Hematopoietic multipotent progenitor cell treated with erythropoietin and hydrocortisone succinate and interleukin-3 and kit ligand, for 4 days (in vitro differentiated cells): ENCODE data around the gene EPSTI1.
"Not testable (repeated sequence)": the region's sequence is repeated elsewhere in the genome, so short reads cannot be mapped to it uniquely, and the experiment has no call there.

Source experiments
- DNase-seq: peaks from one replicate; pipeline ENCODE4 v3.0.0-alpha.2; 2015

Gene EPSTI1

DNA sequence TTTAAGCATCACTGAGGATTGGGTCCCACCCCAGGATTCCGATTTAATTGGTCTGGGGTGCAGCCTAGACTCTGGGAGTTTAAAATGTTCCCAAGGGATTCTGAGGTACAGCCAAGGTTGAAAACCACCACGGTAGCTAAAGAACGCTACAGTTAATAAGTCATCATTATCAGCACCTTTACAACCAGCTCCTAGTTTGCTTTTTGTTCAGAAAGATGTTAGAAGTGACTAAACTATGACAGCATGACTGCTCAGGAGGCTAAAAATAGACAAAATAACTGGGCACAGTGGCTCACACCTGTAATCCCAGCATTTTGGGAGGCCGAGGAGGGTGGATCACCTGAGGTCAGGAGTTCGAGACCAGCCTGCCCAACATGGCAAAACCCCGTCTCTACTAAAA is 11.7 kb upstream of the EPSTI1 start:
- DNase-seq = no peak

DNA sequence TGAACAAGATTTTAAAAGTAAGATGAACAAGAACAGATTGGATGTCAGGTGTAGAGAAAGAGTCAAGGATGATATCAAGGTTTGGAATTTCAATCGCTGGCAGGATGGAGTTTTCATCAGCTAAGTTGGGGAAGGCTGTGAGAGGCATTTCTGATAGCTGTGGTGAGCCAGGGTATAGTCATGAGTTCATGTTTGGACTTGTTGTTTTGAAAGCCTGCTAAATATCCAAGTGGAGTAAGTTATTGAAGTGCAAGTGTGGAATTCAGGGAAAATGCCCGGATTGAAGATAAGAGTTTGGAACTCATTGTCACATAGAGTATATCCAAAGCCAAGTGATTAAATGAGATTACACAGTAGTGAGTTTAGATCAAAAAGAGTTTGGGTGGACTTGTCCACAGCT is 11.0 kb upstream of the EPSTI1 start:
- no peak for DNase-seq

DNA sequence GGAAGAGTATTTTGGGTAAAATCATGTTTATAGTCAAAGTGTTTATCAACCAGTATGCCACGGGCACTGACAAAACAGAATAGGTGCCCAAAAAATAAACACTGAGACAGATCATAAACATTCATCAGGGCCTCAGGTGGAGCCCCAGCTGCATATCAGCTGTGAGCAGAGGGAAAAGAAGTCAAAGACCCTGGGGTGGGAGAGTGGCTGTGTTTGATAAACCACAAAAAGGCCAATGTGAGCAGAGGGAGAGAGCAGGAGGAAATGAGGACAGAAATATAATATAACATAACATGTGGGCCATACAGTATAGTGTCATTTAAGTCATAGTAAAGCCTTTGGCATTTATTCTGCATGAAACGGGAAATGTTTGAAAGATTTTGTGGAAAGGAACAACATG is 10.0 kb upstream of the EPSTI1 start:
- no peak for DNase-seq

DNA sequence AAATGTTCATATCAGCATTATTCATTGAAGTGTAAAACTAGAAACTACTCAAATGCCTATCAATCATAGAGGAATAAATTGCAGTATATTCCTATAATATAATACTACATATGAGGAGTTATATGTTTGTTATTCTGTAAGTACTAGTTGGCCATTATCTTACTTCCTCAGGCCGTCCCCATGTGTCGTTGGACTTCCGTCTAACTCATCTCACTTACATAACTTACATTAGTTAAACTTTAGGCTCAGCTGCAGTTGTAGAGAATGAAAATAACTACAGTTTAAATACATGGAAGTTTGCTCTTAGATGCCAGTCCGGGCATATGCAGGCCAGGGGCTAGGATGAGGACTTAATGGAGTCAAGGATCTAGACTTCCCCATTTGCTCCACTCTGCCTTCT is 8.6 kb upstream of the EPSTI1 start:
- DNase-seq = peak; percentile 77

DNA sequence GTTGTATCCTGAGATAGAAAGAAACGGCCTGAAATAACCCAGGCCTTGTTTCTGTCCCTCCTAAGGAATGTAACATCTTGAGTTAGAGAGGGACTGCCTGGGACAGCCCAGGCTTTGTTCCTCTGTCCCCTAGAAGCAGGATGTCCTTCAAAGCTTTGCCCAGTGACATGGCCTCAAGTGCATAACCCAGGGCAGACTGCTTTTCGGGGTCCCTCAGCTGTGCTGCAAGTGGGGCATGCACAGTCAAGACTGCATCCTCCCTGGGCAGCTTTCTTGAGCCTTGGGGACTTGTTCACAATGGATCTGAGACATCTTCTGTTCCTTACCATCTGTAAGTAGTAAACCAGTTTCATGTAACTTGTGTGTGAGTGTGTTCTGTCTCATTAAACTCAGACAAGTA is 7.5 kb upstream of the EPSTI1 start:
- no peak for DNase-seq

DNA sequence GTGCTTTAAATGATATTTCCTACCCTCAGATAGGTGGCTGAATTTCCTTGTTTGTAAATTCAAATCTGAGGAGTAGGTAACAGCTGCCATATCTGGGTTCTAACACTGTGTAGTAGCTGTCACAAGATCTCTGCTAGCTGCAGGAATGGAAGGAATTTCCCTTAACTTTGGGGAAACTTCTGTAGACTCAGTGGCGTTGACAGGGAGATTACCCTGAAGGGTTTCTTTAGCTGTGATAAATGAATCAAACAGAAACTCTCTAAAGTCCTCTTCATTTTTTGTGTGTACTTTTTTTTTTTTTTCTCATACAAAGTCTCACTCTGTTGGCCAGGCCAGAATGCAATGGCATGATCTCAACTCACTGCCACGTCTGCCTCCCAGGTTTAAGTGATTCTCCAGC is 5.3 kb upstream of the EPSTI1 start:
- no peak for DNase-seq

DNA sequence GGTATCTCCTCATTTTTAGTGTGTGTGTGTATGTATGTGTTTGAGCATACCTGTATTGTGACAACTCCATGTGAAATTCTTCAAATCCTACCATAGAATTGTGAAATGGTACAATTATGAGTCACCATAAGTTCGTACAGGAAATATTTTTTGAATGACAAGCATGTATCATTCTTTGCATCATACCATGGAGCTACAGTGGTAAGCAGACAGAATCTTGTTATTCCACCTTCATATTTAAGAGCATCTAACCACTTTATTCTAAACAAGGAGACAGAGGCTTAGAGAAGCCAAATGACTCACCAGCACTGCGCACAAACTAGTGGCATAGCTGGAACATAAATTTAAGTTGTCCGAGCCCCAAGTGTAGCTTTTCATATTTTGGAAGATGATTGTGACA is 4.5 kb upstream of the EPSTI1 start:
- DNase-seq = no peak

DNA sequence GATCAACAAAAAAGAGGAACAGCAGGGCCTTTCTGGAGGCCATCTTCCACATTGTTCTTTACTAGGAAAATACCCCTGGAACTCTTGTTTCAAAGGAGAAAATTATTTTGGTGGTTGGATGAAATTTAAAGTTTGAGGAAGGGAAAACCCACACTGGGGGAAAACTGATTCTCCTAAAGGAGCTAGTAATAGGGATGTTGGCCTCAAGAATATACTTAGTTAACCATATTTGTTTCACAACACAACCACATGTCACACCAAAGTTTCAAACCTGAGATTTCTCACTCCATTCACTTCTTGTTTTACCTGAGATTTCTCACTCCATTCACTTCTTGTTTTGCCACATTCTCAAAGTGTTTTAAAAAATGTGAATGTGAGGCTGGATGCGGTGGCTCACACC is 2.8 kb upstream of the EPSTI1 start:
- DNase-seq = no peak

DNA sequence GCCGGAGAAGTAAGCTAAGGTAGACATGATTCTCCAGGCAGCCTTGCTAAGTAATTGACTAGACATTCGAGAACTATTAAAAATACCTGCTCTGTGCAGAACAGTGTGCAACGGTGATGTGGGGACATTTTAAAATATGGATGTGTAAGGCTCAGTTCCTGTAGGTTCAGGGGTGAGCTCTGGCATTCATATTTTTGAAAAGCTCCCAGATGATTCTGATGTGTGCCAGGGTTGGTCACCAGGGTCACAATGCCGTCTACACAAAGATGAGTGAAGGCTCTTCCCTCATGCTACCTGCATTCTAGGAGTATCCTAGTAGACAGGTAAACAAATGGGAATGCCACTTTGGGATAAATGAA is 702 bp upstream of the EPSTI1 start:
- DNase-seq = no peak

DNA sequence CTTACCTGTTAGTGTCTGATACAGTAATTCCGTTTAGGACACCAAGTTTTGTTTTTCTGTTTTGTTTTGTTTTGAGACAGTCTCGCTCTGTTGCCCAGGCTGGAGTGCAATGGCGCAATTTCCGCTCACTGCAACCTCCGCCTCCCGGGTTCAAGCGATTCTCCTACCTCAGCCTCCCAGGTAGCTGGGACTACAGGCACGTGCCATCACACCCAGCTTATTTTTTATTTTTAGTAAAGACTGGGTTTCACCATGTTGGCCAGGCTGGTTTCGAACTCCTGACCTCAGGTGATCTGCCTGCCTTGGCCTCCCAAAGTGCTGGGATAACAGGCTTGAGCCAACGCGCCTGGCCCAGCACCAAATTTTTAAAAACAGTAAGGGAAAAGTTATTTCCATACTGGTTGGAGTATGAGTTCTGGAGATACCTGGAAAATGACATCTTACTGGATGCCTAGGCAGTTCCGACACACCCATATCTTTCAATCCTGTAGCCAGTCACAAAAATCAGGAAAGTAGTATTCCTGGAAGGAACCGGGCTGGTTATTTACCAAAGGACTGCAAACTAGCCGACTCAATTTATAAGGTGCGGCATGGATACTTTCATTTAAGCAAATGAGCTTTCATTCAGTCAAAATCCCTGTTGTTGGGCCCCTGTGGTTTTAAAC is 676 bp downstream of the EPSTI1 start:
- not testable (repeated sequence) for DNase-seq

DNA sequence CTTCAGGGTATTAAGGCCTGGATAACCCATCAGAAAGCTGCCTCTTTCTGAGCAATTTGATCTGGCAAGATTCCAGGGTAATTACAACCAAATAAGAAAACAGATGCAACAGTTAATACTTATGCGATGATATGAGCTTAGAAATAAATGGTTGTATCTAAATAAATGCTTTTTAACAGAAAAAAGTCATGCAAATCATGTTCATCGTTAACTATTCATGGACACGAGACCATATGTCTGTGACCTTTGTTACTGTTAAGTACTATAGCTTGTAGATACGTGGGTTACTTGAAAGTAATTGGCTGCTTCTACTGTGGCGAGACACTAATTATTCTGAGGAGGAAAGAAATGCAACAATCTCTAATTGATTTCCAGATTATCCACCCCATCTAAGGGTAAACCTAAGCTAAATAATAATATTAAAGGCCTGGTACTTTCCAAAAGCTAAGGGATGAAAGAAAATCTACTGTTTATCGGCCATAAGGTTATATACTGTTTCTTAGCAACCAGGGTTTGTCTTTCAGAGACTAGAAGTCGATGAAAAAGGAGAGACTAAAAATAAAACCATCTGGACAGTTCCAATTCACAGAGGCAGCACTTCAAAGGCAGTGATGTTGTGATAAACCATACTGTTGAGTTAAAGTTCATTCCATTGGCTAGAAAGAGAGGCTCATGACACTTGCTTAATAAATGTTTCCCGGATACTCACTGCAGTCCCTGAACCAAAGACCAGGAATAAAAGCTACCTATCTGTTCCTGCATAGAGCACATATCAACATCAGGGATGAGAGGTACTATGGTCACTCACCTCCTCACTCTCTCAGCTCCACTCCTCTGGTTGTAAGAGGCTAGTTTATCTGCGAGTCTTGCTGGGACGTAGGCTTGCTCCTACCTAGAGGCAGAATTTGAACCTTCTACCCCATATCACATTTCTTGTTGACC is 1.5 kb downstream of the EPSTI1 start:
- peak; percentile 37 for DNase-seq

DNA sequence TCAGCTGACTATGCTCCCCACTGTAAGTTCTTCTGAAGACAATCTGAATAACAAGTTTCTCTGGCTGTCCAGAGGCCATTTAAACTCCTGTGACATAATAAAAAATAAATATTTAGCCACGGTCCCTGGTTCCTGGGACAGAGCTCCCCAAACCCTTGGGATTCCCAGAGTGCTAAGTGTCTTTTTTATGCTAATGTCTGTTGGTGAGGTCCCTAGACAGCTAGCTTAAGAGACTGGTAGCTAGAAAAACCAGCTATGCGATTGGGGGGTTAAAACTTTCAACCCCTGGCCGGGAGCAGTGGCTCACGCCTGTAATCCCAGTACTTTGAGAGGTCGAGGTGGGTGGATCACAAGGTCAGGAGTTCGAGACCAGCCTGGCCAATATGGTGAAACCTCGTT is 5.9 kb downstream of the EPSTI1 start:
- no peak for DNase-seq

DNA sequence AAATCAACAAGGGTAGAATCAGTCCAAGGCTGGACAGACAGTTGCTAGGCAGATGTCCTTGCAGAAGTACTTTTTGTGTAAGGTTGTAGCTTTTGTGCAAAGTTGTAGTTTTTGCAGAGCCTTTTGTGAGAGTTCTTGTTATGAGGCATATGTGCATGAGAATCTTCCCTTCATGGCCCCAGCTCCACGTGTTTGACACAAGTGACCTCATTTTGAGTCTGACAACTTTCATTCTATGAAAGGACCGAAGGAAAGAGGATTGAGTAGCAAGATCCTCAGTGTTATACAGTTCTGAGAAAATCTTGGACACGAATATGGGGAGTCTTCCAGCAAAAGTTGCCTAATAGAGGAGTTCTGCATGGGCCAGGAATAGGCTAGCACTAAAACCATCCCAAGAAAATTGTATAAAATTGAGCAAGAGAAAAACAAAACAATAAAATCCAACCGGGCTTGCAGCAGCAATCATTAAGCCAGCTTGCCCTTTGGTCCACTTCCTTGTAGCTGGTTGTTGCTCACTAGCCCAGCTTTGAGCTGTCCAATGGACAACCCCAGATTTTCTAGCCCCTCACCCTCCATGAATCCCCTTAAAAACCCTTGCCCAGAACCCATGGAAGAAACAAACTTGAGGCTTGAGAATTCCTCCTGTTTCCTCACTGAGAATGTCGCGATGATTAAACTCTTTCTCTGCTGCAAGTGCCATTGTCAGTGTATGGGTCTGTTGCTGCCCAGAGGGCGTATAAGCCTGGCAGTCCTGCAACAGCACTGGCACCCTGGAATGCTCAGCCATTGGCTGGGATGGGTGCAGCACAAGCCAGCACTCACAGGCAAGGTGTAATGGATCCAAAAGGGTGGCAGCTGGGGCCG is 6.5 kb downstream of the EPSTI1 start:
- DNase-seq = no peak

DNA sequence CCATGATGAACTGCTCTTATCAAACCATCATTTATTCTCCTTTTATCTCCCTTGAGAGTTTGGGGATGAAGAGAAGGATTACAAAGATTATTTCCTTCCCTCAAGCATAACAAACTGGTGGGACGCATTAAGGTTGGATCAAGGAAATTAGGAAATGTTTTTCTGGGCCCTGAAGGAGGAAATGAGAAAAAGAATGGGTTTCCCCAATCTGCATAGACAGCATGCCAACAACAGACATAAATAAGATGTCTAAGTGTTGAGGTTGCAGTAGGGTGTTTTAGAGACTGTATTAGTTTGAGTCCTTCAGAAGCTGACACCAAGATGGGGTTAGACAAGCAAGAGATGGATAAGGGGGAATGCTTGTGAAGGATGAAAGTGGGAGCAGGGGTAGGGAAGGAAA is 7.3 kb downstream of the EPSTI1 start:
- DNase-seq = no peak

DNA sequence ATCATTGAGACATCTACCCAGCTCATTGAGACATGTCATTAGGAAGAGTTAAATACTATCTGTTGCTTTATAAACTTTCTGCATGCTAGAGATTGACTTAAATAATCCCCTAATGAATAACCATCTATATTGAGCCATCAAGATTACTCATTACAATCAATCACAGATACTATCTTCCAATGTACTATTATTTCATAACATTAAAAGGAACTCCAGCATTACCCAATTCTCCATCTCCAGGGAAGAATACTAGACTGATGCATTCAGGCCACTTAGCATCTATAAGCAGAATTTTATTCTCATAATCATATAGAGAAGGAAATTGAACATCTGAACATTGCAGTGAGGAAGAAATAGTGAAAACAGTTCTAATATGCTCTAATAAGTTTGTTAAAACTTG is 8.0 kb downstream of the EPSTI1 start:
- no peak for DNase-seq

DNA sequence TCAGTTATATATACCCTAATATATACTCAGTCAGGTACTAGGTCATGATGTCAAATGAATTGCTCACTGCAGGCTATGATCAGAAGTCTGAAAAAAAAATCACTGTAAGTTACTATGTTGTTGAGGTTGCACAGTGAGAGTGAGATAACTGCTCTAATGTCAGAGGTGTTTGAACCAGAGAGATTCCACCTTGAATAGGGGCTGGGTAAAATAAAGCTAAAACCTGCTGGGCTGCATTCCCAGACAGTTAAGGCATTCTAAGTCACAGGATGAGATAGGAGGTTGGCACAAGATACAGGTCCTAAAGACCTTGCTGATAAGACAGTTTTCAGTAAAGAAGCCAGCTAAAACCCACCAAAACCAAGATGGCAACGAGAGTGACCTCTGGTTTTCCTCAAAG is 10.2 kb downstream of the EPSTI1 start:
- DNase-seq = no peak

DNA sequence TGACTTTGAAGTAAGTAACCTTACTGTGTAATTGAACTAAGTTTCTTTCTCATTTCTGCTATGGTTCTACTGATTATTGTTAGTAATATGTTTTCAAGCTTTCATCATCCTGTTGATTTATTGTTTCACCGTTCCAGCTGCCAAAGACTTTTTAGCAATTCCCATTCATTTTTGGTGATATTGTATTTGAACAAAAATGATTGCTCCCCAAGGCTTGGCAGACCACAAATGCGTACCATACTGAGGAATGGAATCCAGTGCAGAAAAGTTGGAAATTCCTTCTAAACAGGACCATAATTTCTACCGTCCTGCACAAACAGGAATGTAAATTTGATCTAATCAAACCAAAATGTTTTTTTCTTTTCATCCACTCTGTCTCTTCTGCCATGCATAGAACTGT is 10.7 kb downstream of the EPSTI1 start:
- DNase-seq = no peak

DNA sequence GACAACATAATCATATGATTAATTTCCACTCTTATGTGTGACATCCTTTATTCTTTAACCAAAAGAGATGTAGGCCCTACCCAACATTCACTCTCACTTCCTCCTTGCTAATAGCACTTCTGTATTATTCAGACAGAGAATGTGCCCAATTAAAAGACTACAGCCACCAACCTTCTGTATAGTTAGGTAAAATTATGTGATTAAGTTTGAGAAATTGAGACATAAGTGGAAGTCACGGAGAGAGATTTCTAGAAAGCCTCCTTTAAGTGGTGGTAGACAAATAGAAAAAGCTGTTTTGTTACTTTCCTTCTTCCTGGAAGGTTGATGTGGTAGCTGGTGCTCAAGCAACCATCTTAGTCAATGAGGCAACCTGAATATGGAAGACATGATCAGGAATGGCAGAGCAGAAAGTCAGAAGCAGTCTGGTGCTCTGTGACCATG is 14.8 kb downstream of the EPSTI1 start:
- no peak for DNase-seq

DNA sequence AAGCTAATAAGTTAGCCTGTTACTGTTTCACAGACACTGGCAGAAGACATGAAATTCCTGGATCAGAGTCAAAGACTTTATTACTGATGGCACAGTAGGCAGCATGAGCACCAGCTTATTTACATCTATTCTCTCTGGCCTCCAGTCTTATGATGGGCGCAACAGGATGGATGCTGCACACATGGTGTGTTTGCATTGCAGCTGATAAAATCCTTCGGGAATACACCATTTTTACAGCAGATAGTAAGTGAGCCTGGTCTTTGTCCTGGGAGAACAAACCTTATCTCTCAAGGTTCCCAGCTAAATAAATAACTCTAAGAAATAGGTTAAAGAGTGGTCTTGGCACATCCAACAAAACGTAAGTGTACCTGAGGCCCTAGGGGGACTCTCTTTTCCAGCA is 16.0 kb downstream of the EPSTI1 start:
- no peak for DNase-seq

DNA sequence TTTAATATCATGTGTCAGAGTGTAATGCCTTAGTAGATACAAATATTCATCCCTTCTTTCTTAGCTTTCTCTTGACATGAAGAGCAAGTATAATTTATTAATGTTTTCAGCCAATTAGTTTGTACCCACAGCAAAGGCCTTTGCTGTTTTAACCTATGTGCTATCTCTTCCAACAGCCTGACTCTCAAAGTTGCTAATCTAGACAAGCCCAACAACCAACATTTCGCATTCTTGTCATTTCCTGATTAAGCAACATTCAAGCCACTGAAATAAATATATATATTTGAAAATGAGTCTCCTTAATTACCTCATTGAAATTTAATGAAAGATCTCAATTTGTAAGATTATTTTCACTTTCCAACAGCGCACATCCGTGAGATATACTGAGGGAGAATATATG is 18.5 kb downstream of the EPSTI1 start:
- peak; percentile 77 for DNase-seq

DNA sequence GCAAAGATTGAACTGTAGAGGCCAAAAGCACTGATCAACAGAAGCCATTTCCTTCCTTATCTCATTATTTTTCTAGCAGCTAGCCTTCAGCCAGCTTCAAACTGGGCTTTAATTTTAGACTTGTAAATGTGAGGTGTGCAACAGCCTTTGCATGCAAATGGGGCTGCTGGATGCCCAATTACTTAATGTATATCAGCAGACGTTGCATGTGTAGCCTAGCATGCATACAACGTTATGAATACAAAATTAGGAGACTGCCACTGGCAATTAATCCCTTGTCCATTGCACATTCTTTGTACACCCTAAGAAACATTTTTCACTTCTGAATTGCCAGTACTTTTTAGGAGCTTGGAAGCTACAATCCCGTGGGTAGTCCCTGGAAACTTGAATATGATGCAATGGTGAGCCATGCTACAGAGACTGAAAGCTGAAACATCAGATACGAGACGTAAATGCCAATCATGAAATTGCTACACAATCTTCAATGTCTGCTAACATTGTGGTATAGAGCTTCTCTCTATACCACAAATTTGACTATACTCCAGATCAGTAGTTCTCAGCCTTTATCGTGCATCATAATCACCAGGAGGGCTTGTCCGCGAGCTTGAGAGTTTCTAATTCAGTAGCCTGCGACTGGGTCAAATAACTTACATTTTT is 20.2 kb downstream of the EPSTI1 start:
- peak; percentile 15 for DNase-seq

DNA sequence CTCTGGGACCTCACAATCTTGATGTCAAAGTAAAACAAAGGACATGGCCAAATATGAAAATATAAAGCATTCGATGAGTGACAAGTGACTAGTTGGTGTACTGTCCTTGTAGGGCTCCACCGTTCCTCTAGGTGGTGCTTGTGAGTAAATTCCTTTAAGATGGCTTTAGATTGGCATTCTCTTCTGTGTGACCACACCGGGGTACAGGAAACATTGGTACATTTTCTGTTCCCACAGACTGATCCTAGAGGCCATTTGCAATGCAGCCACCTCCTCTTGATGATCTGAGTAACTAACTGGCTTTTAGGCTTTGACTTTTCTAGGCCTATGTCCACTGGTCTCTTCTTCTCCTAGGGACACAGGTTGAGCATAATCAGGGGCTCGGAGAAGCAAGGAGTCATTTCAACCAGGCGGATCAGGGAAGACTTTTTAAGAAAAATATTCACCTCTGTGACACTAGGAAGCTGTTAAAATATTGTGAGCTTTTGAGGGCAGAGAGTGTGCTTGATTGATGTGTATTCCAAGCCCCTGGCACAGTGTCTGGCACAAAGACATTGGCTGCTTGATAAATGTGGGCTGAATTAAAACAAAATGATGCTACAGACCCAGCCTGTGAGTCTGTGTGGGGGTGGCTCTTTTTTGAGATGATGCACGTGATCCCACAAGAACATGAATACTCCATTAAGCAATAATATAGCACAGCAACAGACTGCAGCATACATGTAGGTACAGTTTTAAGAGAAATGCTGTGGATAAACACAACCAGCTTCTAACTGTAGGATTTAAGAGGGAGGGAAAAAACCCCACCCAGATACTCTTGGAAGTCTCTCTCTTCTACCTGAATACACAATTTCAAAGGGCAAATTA is 21.0 kb downstream of the EPSTI1 start:
- peak; percentile 86 for DNase-seq
